Hematopoietic multipotent progenitor cell treated with erythropoietin and hydrocortisone succinate and interleukin-3 and kit ligand, for 6 days (in vitro differentiated cells): Measurements from ENCODE around the gene CPSF2.

Experiments
- DNase-seq: peaks from one replicate; pipeline ENCODE4 v3.0.0-alpha.2; 2015

The CPSF2 gene

GRCh38 chr14:92121670-92122350 lies at the start of gene CPSF2, which contains the start of gene NDUFB1:
TSS of gene CPSF2 (plus strand) at chr14:92121969. CDS start at chr14:92130985, 9,016 bp downstream.
TSS of gene NDUFB1 (minus strand) at chr14:92121706. CDS start at chr14:92117637, 4,069 bp downstream.
- peak; percentile 91 for DNase-seq

- peak; percentile 19 for DNase-seq
Observed at GRCh38 chr14:92074555-92074954, 47.2 kb upstream of the CPSF2 start.

- no peak for DNase-seq
Observed at GRCh38 chr14:92088494-92088893, 33.3 kb upstream of the CPSF2 start.

GRCh38 chr14:92093320-92093719 lies 28.4 kb upstream of the CPSF2 start:
- peak; percentile 42 for DNase-seq

GRCh38 chr14:92099802-92100201 lies 22.0 kb upstream of the CPSF2 start:
- no peak for DNase-seq

- peak; percentile 18 for DNase-seq
Observed at GRCh38 chr14:92103363-92103989, 18.3 kb upstream of the CPSF2 start.

- no peak for DNase-seq
Observed at GRCh38 chr14:92105073-92105892, 16.5 kb upstream of the CPSF2 start.

GRCh38 chr14:92105893-92106142 lies 16.0 kb upstream of the CPSF2 start:
- DNase-seq = peak; percentile 55

GRCh38 chr14:92106143-92106926 lies 15.4 kb upstream of the CPSF2 start, which contains the start of gene ATXN3:
TSS of gene ATXN3 (minus strand) at chr14:92106582. CDS start at chr14:92106552, 30 bp downstream.
- DNase-seq = peak; percentile 99

GRCh38 chr14:92108345-92109254 lies 13.2 kb upstream of the CPSF2 start:
- DNase-seq = no peak

GRCh38 chr14:92109490-92109889 lies 12.3 kb upstream of the CPSF2 start:
- DNase-seq = no peak

- DNase-seq = peak; percentile 47
Observed at GRCh38 chr14:92121207-92121669, 531 bp upstream of the CPSF2 start.

- DNase-seq = peak; percentile 63
Observed at GRCh38 chr14:92122351-92122677, 545 bp downstream of the CPSF2 start.

GRCh38 chr14:92122761-92123160 lies 992 bp downstream of the CPSF2 start:
- DNase-seq = no peak

- no peak for DNase-seq
Observed at GRCh38 chr14:92134456-92134855, 12.7 kb downstream of the CPSF2 start.

GRCh38 chr14:92135269-92135668 lies 13.5 kb downstream of the CPSF2 start:
- peak; percentile 67 for DNase-seq

GRCh38 chr14:92143309-92143708 lies 21.5 kb downstream of the CPSF2 start:
- no peak for DNase-seq

GRCh38 chr14:92143962-92144361 lies 22.2 kb downstream of the CPSF2 start:
- no peak for DNase-seq

- peak; percentile 16 for DNase-seq
Observed at GRCh38 chr14:92144708-92145107, 22.9 kb downstream of the CPSF2 start.

GRCh38 chr14:92153581-92153980 lies 31.8 kb downstream of the CPSF2 start:
- DNase-seq = no peak

GRCh38 chr14:92154283-92154942 lies 32.6 kb downstream of the CPSF2 start:
- no peak for DNase-seq
